BE2C (cell line): ENCODE data around the gene PNMA8B.

Experiments used
- DNase-seq: peaks from one replicate; pipeline ENCODE4 v3.0.0-alpha.2; 2020
- H3K27me3 ChIP-seq: fragments of 250-450 bp; sonication (Bioruptor Pico); 2 replicates; pipeline ENCODE4 v1.5.1; 2020; ENCODE audit warnings: mild to moderate bottlenecking
- H3K36me3 ChIP-seq: fragments of 250-450 bp; sonication (Bioruptor Pico); 2 replicates; pipeline ENCODE4 v1.5.1; 2020; ENCODE audit warnings: mild to moderate bottlenecking
- H3K4me1 ChIP-seq: fragments of 250-450 bp; sonication (Bioruptor Pico); 2 replicates; pipeline ENCODE4 v1.5.1; 2020
- H3K4me3 ChIP-seq: 2 replicates; pipeline ENCODE4 v1.5.1; 2011; ENCODE audit warnings: low read depth, low read length
- H3K9me3 ChIP-seq: fragments of 250-450 bp; sonication (Bioruptor Pico); 2 replicates; pipeline ENCODE4 v1.5.1; 2020
- TF ChIP-seq, protein P1 (sequence below): IDR thresholded peaks from 2 replicates; pipeline ENCODE4 v1.5.1; 2012; ENCODE audit warnings: mild to moderate bottlenecking, low read depth, low read length

The PNMA8B gene

DNA sequence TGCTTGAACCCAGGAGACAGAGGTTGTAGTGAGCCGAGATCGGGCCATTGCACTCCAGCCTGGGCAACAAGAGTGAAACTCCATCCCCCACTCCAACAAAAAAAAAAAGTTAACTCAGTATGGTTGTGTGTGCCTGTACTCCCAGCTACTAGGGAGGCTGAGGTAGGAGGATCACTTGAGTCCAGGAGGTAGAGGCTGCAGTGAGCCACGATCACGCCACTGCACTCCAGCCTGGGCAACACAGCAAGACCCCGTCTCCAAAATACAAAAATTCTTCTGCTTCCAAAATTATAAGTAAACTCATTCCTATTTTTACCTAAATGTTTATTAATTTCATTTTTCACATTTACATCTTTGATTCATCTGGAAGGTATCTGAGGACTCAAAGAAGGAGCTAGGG is 38.7 kb downstream of the PNMA8B start:
- Histone ChIP-seq H3K4me3 (no peak overlapping the region), H3K4me1 (no peaks in the 10 kb centered on the region), H3K27me3 (no peaks in the 10 kb centered on the region), H3K36me3 (no peaks in the 10 kb centered on the region), H3K9me3 (no peaks in the 10 kb centered on the region)
- TF ChIP-seq, protein P1, sequence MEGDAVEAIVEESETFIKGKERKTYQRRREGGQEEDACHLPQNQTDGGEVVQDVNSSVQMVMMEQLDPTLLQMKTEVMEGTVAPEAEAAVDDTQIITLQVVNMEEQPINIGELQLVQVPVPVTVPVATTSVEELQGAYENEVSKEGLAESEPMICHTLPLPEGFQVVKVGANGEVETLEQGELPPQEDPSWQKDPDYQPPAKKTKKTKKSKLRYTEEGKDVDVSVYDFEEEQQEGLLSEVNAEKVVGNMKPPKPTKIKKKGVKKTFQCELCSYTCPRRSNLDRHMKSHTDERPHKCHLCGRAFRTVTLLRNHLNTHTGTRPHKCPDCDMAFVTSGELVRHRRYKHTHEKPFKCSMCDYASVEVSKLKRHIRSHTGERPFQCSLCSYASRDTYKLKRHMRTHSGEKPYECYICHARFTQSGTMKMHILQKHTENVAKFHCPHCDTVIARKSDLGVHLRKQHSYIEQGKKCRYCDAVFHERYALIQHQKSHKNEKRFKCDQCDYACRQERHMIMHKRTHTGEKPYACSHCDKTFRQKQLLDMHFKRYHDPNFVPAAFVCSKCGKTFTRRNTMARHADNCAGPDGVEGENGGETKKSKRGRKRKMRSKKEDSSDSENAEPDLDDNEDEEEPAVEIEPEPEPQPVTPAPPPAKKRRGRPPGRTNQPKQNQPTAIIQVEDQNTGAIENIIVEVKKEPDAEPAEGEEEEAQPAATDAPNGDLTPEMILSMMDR = no peak
- DNase-seq = no peak

DNA sequence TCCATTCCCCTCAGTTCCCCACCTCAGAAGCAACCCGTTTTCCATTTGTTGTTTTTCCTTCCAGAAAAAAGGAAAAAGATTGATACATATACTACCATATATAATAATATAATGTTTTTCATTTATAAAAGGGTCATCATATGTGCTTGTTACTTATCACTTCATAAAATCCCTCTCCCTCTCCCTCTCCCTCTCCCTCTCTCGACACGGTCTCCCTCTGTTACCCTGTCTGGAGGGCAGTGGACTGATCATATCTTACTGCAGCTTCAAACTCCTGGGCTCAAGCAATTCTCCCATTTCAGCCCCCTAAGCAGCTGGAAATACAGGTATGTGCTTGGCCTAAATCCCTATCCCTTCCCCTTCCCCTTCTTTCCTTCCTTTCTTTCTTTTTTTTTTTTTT is 41.4 kb downstream of the PNMA8B start:
- TF ChIP-seq, protein P1 = no peak
- Histone ChIP-seq H3K27me3 (no peaks in the 10 kb centered on the region), H3K4me1 (no peaks in the 10 kb centered on the region), H3K4me3 (peak overlapping the region; percentile 32), H3K9me3 (0 out of 2 replicates have a peak, but pooled peaks cover 2% of the 10 kb centered on the region), H3K36me3 (no peaks in the 10 kb centered on the region)
- no peak for DNase-seq

DNA sequence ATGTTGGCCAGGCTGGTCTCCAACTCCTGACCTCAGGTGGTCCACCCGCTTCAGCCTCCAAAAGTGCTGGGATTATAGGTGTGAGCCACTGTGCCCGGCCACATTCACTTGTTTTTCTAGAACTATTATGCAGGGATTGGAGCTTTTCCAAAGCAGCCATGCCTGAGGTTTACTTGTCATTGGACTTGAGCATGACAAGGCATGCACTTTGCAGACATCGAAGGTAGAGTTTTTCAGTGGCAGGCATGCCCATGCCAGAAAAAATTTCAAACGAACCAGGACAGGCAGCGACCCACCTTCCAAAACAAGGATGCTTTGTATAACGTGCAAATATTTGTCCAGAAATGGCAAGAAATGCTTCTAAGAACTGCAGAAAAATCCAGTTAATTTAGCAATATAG is 42.0 kb downstream of the PNMA8B start:
- DNase-seq = no peak
- no peaks in the 10 kb centered on the region for H3K4me1 ChIP-seq
- H3K36me3 ChIP-seq = no peaks in the 10 kb centered on the region
- H3K9me3 ChIP-seq = 0 out of 2 replicates have a peak, but pooled peaks cover 2% of the 10 kb centered on the region
- TF ChIP-seq, protein P1 = no peak
- no peak overlapping the region for H3K4me3 ChIP-seq
- no peaks in the 10 kb centered on the region for H3K27me3 ChIP-seq

DNA sequence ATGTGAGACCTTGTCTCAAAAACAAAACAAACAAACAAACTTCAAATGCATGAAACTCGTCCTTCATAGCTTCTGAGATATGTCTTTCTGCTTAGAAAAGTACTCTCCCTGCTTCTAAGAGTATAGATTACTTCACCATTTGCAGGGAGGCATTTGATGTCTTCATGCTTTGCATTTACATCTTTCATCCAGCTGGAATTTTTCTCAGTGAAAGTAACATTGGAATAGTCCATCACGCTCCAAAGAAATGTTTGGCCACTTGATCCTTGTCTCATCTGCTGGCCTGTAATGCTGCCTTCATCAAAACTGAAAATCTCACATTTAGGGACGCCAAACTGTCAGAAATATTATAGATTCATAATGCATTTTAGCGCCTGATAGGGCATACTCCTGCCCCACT is 43.5 kb downstream of the PNMA8B start:
- H3K4me3 ChIP-seq = no peak overlapping the region
- TF ChIP-seq, protein P1 = no peak
- H3K36me3 ChIP-seq = no peaks in the 10 kb centered on the region
- no peaks in the 10 kb centered on the region for H3K4me1 ChIP-seq
- DNase-seq = no peak
- H3K27me3 ChIP-seq = no peaks in the 10 kb centered on the region
- H3K9me3 ChIP-seq = 0 out of 2 replicates have a peak, but pooled peaks cover 2% of the 10 kb centered on the region

DNA sequence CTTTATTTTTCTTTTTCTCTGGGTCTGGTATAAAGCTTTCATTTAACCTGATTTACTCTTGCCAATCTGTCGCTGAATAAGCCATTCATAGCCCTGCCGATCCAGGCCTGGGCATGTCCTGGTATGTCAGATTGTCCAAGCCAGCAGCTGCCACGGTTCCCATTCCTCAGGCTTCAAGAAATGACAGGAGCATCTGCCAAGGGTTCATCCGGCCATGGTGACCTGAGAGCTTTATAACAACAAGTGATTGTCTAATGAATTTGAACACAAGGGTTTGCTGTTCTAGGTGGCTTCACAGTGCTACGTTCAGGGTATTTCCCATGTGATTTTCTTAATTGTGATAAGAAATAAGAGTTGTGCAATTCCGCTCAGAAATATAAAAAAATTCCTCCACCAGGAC is 44.3 kb downstream of the PNMA8B start:
- Histone ChIP-seq H3K27me3 (no peaks in the 10 kb centered on the region), H3K4me3 (no peak overlapping the region), H3K9me3 (0 out of 2 replicates have a peak, but pooled peaks cover 2% of the 10 kb centered on the region), H3K36me3 (no peaks in the 10 kb centered on the region), H3K4me1 (no peaks in the 10 kb centered on the region)
- DNase-seq = no peak
- TF ChIP-seq, protein P1 = no peak

DNA sequence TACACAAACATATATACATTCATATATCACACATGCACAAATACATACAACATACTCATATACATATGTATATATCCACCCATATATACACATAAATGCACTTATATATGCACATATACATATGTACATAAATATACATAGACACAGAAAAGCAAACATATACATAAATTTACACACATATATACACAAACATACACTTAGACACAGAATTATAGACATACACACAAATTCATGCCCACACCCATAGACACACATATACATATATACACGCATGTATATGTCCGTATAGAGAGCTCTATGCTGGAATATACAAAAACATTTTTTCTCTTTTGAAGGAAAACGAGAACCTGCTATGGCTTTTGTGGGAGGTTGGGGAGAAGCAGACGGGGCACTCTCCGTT is 44.9 kb downstream of the PNMA8B start:
- Histone ChIP-seq H3K4me3 (no peak overlapping the region), H3K4me1 (no peaks in the 10 kb centered on the region), H3K36me3 (no peaks in the 10 kb centered on the region), H3K9me3 (0 out of 2 replicates have a peak, but pooled peaks cover 2% of the 10 kb centered on the region), H3K27me3 (no peaks in the 10 kb centered on the region)
- no peak for DNase-seq
- TF ChIP-seq, protein P1 = no peak
